Measurements from ENCODE around the gene MATN1.

The MATN1 gene

GRCh38 chr1:30740251-30741238 lies 17.2 kb upstream of the MATN1 start:
- DNase-seq (ENCODE audit: low read depth), result no peak
- TF ChIP-seq CTCF (conservative IDR thresholded peaks at IDR 0.05; ENCODE audit: control insufficient read depth, insufficient read depth, low read depth, low read length), result no peak

GRCh38 chr1:30739601-30740000 lies 16.2 kb upstream of the MATN1 start:
- H3K4me3 ChIP-seq (ENCODE audit: control insufficient read depth, low read depth, low read length), result no peak overlapping the region
- DNase-seq (ENCODE audit: low read depth), result no peak
- TF ChIP-seq CTCF (conservative IDR thresholded peaks at IDR 0.05; ENCODE audit: control insufficient read depth, insufficient read depth, low read depth, low read length), result no peak

More at GRCh38 chr1:30740251-30741238, 17.2 kb upstream of the MATN1 start:
- H3K4me3 ChIP-seq (ENCODE audit: control insufficient read depth, low read depth, low read length), result no peak overlapping the region

GRCh38 chr1:30738715-30739559 lies 15.6 kb upstream of the MATN1 start:
- TF ChIP-seq CTCF (conservative IDR thresholded peaks at IDR 0.05; ENCODE audit: control insufficient read depth, insufficient read depth, low read depth, low read length), result no peak
- no peak overlapping the region for H3K4me3 ChIP-seq (ENCODE audit: control insufficient read depth, low read depth, low read length)
- no peak for DNase-seq (ENCODE audit: low read depth)

GRCh38 chr1:30738040-30738714 lies 14.8 kb upstream of the MATN1 start:
- no peak overlapping the region for H3K4me3 ChIP-seq (ENCODE audit: control insufficient read depth, low read depth, low read length)
- no peak for DNase-seq (ENCODE audit: low read depth)
- TF ChIP-seq CTCF (conservative IDR thresholded peaks at IDR 0.05; ENCODE audit: control insufficient read depth, insufficient read depth, low read depth, low read length), result no peak

GRCh38 chr1:30737357-30738039 lies 14.1 kb upstream of the MATN1 start:
- no peak for TF ChIP-seq CTCF (conservative IDR thresholded peaks at IDR 0.05; ENCODE audit: control insufficient read depth, insufficient read depth, low read depth, low read length)
- no peak overlapping the region for H3K4me3 ChIP-seq (ENCODE audit: control insufficient read depth, low read depth, low read length)
- DNase-seq (ENCODE audit: low read depth), result no peak

Measured in fibroblast of mammary gland (primary cell).